Measurements from ENCODE around the gene ASB7.
"Not testable (repeated sequence)": the region's sequence is repeated elsewhere in the genome, so short reads cannot be mapped to it uniquely, and the experiment has no call there.

The ASB7 gene, protein sequence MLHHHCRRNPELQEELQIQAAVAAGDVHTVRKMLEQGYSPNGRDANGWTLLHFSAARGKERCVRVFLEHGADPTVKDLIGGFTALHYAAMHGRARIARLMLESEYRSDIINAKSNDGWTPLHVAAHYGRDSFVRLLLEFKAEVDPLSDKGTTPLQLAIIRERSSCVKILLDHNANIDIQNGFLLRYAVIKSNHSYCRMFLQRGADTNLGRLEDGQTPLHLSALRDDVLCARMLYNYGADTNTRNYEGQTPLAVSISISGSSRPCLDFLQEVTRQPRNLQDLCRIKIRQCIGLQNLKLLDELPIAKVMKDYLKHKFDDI

GRCh38 chr15:100602064-100602822 is at the start of gene ASB7, which contains the start of gene LINS1:
ASB7 (plus strand) TSS chr15:100602589; CDS start chr15:100612217, 9,628 bp downstream.
LINS1 (minus strand) TSS chr15:100602184; CDS start chr15:100580842, 21,342 bp downstream.
- DNase-seq, result peak; percentile 99

- no peak for DNase-seq
These were observed 48.9 kb upstream of the ASB7 start for GRCh38 chr15:100553468-100553867.

GRCh38 chr15:100558771-100559254 is 43.6 kb upstream of the ASB7 start:
- no peak for DNase-seq

GRCh38 chr15:100559330-100559729 is 43.1 kb upstream of the ASB7 start:
- no peak for DNase-seq

GRCh38 chr15:100560323-100560722 is 42.1 kb upstream of the ASB7 start:
- no peak for DNase-seq

GRCh38 chr15:100565591-100565990 is 36.8 kb upstream of the ASB7 start:
- DNase-seq, result no peak

- no peak for DNase-seq
These were observed 35.4 kb upstream of the ASB7 start for GRCh38 chr15:100566850-100567628.

- DNase-seq, result no peak
These were observed 33.0 kb upstream of the ASB7 start for GRCh38 chr15:100569391-100569790.

- no peak for DNase-seq
These were observed 32.1 kb upstream of the ASB7 start for GRCh38 chr15:100570275-100570674.

DNA sequence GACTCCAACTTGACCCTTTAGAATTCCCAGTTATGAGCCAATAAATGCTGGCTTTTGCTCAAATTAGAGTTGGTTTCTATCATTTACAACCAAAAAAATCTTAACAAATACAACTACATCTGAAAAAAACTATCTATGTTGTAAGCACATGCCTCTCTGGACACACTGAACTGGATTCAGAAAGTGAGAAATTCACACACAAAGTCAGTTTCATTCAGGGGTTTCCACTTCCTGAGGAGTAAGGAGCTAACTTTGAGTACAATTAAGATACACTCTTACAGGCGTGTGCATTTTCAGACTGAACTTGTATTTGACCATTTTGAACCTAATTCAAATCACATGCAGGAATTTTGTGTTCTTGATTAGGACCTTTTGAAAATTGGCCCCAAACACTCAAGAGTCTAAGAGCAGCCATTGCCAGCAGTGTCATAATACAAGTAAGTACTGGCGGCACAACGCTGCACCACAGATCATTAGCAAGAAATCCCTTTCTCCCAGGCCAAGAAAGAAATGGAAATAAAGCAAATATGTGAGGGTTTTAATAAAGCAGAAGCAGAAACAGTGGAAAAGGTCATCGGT is 31.6 kb upstream of the ASB7 start:
- no peak for DNase-seq

GRCh38 chr15:100571592-100572167 is 30.7 kb upstream of the ASB7 start:
- DNase-seq, result no peak

DNA sequence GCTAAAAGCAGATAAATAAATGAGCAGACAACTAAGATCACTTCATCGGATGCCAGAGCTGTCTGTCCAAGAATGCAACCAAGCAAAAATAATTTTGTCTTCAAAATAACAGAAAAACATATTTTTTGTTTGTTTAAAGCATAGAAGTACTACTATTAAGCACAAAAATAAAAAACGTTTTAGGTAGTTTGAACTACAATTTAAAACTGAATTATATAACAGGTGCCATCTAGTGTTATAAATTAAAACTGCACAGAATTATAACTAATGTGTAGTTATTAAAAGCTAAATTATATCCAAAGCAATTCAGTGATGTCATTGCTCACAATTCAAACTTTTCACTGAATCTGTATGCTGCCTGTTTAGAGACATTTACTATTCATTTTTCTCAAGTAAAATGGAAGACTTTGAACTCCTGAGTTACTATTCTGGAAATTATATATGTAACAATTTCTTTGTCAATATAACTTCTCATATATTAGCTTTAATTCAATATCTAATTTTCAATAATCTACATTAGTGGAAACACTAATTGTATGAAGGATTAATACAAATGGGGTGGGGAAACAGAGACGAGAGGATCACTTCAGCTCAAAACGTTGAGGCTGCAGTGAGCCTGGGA is 29.9 kb upstream of the ASB7 start:
- DNase-seq, result no peak

DNA sequence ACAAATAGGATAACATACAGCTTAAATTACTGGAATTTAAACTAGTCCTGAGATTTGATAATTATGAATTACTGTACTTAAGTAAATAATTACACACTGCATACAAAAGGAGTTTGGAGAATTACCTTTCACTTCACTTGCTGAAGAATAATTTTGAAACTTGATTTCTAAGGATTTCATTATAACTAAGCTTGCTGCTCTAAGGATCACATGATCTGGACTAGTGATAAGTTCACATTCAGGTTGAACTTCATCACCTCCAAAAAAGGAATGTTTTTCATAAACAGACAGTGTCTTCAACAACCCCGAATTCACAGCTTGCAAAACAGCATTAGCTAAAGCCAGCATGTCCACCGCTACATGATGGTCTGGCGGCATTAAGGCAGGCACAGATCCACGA is 28.9 kb upstream of the ASB7 start:
- no peak for DNase-seq

DNA sequence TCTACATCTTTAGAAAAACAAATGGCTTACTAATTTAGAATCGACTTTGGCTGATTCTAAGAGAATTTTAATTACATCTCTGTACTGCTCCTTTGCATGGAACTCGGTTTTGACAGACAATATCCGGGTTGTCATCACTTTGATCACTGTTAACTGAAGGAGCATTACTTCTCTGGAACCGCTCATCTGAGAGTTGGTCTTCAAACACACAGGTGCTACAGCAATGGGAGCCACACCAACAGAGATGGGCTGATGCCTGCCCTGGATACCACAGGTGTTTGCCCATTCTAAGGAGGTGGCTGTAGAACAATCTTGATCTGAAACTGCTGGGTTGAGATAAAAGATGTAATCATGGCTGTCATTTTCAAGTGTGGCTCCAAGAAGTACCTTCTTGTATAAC is 22.0 kb upstream of the ASB7 start:
- DNase-seq, result no peak

- no peak for DNase-seq
These were observed 13.6 kb upstream of the ASB7 start for GRCh38 chr15:100588638-100589242.

- DNase-seq, result not testable (repeated sequence)
These were observed 11.2 kb upstream of the ASB7 start for GRCh38 chr15:100591163-100591562.

- DNase-seq, result no peak
These were observed 10.6 kb upstream of the ASB7 start for GRCh38 chr15:100591835-100592234.

DNA sequence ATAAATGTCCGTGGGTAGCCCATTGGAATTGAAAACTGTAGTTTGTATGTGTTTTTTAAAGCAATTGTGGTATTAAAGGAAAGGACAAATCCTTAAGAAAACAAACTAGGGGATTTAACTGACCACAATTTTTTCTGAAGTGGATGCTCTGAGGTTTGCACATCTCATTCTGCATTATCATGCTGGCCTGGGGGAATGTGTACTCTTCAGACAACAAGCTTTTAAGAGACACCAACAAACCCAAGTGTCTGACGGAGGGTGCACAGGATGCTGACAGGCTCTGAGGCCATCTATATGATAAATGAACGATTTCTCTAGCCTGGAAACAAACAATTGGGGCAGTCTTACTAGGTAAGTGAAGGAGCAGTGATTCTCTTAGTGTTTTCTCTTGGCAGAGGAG is 9.5 kb upstream of the ASB7 start:
- no peak for DNase-seq

DNA sequence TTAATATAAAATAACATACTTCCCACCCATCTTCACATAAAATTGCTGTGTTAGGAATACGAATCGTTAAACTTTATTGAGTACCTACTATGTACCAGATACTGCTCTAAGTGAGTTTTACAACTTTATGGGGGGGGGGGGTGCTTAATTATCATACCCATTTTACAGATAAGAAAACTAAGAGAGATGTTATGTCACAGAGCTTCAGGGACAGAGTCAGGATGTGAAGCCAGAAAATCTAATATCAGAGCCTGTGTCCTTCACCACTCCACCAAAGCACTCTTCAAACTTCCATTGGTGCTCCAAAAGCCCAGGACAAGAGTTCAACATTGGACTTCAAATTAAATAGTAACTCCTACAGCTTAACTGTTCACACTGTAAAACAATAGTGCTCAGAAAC is 9.0 kb upstream of the ASB7 start:
- DNase-seq, result no peak

GRCh38 chr15:100595964-100596363 is 6.4 kb upstream of the ASB7 start:
- DNase-seq, result no peak

DNA sequence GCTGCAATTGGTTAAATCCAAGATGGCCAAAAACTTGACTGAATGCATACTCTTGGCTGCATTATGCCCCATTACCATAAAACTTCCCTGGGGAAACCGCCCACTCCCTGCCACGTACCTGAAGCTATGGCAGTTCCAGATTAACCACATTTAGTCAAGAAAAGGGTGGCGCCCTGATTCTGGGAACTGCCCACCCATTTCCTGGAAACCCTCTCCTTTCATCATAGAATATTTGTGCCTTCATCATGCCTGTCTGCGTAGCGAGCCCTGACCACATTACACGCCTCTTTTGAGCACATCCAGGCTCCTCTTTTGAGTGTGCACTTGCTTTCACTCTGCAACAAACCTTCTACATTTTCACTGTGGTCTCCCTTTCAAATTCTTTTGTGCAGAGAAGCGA is 5.6 kb upstream of the ASB7 start:
- peak; percentile 92 for DNase-seq

- no peak for DNase-seq
These were observed 4.5 kb upstream of the ASB7 start for GRCh38 chr15:100597862-100598261.
